Measurements from ENCODE around the gene RACGAP1. TPM values are rescaled to one million over a fixed set of nuclear protein-coding genes. Genes with fewer than 3 reads are reported as not detected.

RACGAP1 gene
- total and polyA plus RNA-seq, 2 of the 8 experiments (the other 6 are each of a cell fraction or from before 2014, with no cell fraction given), result 18.0 to 66.3 TPM

- Histone ChIP-seq H3K4me3 (ENCODE audit: extremely low read depth in 1 of 4, insufficient read depth in 2 of 4, low read depth in 3 of 4, low read length in 4 of 4) (no peak overlapping the region), H3K4ac (replicated peaks; ENCODE audit: insufficient read length, low read depth, low read length) (no peak overlapping the region), H3K14ac (ENCODE audit: insufficient read length) (no peak overlapping the region), H3K9ac (replicated peaks in 1 of 4; ENCODE audit: extremely low read depth in 1 of 4, low read depth in 3 of 4, low read length in 3 of 4) (no peak overlapping the region), H3K79me2 (ENCODE audit: control insufficient read depth in 1 of 2, insufficient read depth in 2 of 2, low read length in 2 of 2) (no peaks in the 10 kb centered on the region), H3K4me1 (replicated peaks in 1 of 4; ENCODE audit: control insufficient read depth in 3 of 4, insufficient read depth in 4 of 4, low read length in 3 of 4) (peaks cover 3 to 9% (median 8%) of the 10 kb centered on the region in 4 experiments), H2AK5ac (ENCODE audit: low read depth, low read length) (no peak overlapping the region), H3K27me3 (replicated peaks in 1 of 4; ENCODE audit: control insufficient read depth in 3 of 4, extremely low read depth in 1 of 4, insufficient read depth in 3 of 4, low read length in 3 of 4) (peaks cover 19 to 59% (median 44%) of the 10 kb centered on the region in 4 experiments), H3K36me3 (ENCODE audit: control insufficient read depth in 2 of 4, insufficient read depth in 4 of 4, low read length in 3 of 4) (no peaks in the 10 kb centered on the region), H3K4me2 (ENCODE audit: insufficient read depth in 1 of 2, low read depth in 2 of 2, low read length in 2 of 2) (no peak overlapping the region), H4K8ac (ENCODE audit: extremely low read depth, insufficient read depth, low read length) (no peak overlapping the region), H2BK120ac (replicated peaks; ENCODE audit: low read depth, low read length) (no peak overlapping the region), H2BK12ac (ENCODE audit: low read depth, low read length) (no peak overlapping the region), H2AFZ (ENCODE audit: low read length) (no peak overlapping the region), H4K5ac (ENCODE audit: insufficient read length, low read depth, low read length) (no peak overlapping the region), H3K23ac (ENCODE audit: insufficient read length) (no peak overlapping the region), H3K9me3 (ENCODE audit: insufficient read depth in 2 of 2, low read depth in 1 of 2, low read length in 1 of 2) (no peaks in the 10 kb centered on the region), H2BK20ac (ENCODE audit: low read length) (no peak overlapping the region), H2BK15ac (ENCODE audit: low read length) (no peak overlapping the region), H3K79me1 (ENCODE audit: low read depth, low read length) (no peaks in the 10 kb centered on the region), H3K23me2 (ENCODE audit: low read depth, low read length) (peaks cover 8% of the 10 kb centered on the region), H3K27ac (ENCODE audit: low read depth, low read length) (no peak overlapping the region), H4K91ac (replicated peaks; ENCODE audit: insufficient read length, low read length) (no peak overlapping the region), H4K20me1 (replicated peaks in 1 of 2; ENCODE audit: control insufficient read depth in 1 of 2, insufficient read depth in 2 of 2, low read length in 2 of 2) (peaks cover 2 to 4% of the 10 kb centered on the region in 2 experiments), H3K18ac (ENCODE audit: extremely low read depth, low read length) (no peak overlapping the region), H3K56ac (replicated peaks; ENCODE audit: insufficient read length, low read depth, low read length) (no peak overlapping the region), H2BK5ac (ENCODE audit: low read depth, low read length) (no peak overlapping the region)
- no peak for TF ChIP-seq EP300 (IDR thresholded peaks at IDR 0.05; ENCODE audit: borderline replicate concordance in 1 of 2, low read depth in 2 of 2, low read length in 2 of 2)
- no peak for TF ChIP-seq ATF3 (IDR thresholded peaks at IDR 0.05; ENCODE audit: insufficient read depth, low read depth, low read length)
- TF ChIP-seq CTCF (IDR thresholded peaks at IDR 0.05; ENCODE audit: control extremely low read depth in 1 of 3, insufficient read depth in 1 of 3, low read depth in 1 of 3, low read length in 3 of 3), result no peak
- TF ChIP-seq CEBPB (IDR thresholded peaks at IDR 0.05; ENCODE audit: low read depth, low read length), result no peak
- TF ChIP-seq CBX8 (IDR thresholded peaks at IDR 0.05; ENCODE audit: borderline replicate concordance, low read depth, low read length), result no peak
- no peak for DNase-seq (ENCODE audit: low read depth in 1 of 2, low spot score in 2 of 2)
- 70% methylated on average over 4 of the region's 4 CpGs; no CpG with 5 or more reads in 1 of the 2 experiments for WGBS, 2 experiments (ENCODE audit: extremely low coverage in 1 of 2, insufficient coverage in 1 of 2, insufficient read length in 1 of 2, insufficient replicate concordance in 2 of 2, low coverage in 1 of 2, low lambda C conversion rate in 2 of 2, missing lambda C conversion rate in 1 of 2)
- FAIRE-seq, result no peak
- ChIA-PET CTCF (ENCODE audit: partially characterized antibody) (interaction anchor here (0.6 to 22.8 kb wide), 5 partner anchors 12 to 116 kb away, joined by 3 to 420 read pairs (median 115); partner anchors contain the start of gene AQP6), POLR2A (ENCODE audit: partially characterized antibody) (interaction anchor here (0.6 to 0.8 kb wide), 2 partner anchors 8 to 35 kb away, joined by 3 read pairs; partner anchors contain the start of gene RACGAP1)
Measured at GRCh38 chr12:50060120-50060468, 34.8 kb upstream of the RACGAP1 start.
